ENCODE measurements around the gene LRP2. TPM values are rescaled to one million over a fixed set of nuclear protein-coding genes. Genes with fewer than 3 reads are reported as not detected.
"Not testable (repeated sequence)": the region's sequence is repeated elsewhere in the genome, so short reads cannot be mapped to it uniquely, and the experiment has no call there.

The LRP2 gene
- total RNA-seq: 10 to 100 TPM; 20.0 to 56.5 (median 27.5) TPM

DNA sequence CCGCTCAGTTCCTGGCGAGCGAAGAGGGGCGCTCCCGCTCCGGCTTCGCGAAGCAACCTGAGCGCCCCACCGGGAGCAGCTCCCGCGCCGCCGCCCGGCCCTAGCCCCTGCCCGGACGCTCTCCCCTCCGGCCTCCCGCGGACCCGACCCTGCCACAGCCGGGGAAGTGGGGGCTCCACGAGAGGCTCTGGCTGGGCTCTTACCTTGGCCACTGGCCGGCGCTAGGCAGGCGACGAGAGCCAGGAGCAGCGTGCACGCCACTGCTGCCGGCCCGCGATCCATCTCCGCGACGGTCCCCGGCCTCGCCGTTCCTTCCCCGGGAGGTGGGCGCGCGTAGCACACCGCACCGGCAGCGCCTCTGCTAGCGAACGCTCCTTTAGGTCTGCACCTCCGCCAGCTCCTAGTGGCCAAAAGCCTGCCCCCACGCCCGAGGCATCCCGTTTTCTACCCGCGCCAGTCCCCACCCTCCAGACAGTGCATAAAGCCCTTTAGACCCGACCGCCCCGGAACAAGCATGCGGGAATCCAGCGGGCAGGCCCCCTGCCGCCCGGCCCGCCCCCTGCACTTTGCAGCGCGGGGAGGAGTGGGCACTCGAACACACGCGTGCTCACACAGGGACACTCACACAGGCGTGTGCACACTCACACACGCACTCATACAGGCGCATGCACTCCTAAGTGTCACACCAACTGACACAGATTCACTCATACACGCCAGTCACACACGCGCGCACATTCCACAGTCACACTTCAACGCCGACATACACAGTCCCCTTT lies at the start of gene LRP2:
LRP2 (minus strand) TSS at position 417 of the 776 bp plus-strand sequence; CDS start at position 282, 135 bp downstream.
- 1% methylated on average over 17 to 24 of the region's 75 CpGs for WGBS, 2 donors
- peak within 1 kb of the TSS in 2 of 4 donors; percentile 24 to 57 for H3K27ac ChIP-seq
- H3K36me3 ChIP-seq: no peaks in the 10 kb centered on the region
- peaks cover 34 to 51% (median 36%) of the 10 kb centered on the region in 4 donors for H3K4me1 ChIP-seq
- no peaks in the 10 kb centered on the region for H3K9me3 ChIP-seq
- H3K4me3 ChIP-seq: peak within 1 kb of the TSS; percentile 26 to 66 (median 55)
- peaks cover 0 to 29% (median 8%) of the 10 kb centered on the region in 4 donors for H3K27me3 ChIP-seq
- TF ChIP-seq CTCF (IDR thresholded peaks at IDR 0.05) (peak in 1 of 6 experiments; percentile 36), EP300 (IDR thresholded peaks at IDR 0.05) (no peak)
- DNase-seq: peak; percentile 42 to 84
- peak; percentile 39 to 44 for ATAC-seq (ENCODE audit: low FRiP score in 2 of 2)

GRCh38 chr2:169406891-169407290 lies 44.6 kb upstream of the LRP2 start:
- no peak overlapping the region for H3K27ac ChIP-seq
- TF ChIP-seq CTCF (IDR thresholded peaks at IDR 0.05) (no peak), EP300 (IDR thresholded peaks at IDR 0.05) (no peak), POLR2A (IDR thresholded peaks at IDR 0.05) (no peak), POLR2AphosphoS5 (IDR thresholded peaks at IDR 0.05) (no peak)
- 82 to 84% methylated on average over 3 of the region's 3 CpGs for WGBS, 2 donors
- no peaks in the 10 kb centered on the region for H3K27me3 ChIP-seq
- DNase-seq (no peak), ATAC-seq (ENCODE audit: low FRiP score in 2 of 2) (no peak)
- H3K36me3 ChIP-seq: no peaks in the 10 kb centered on the region
- H3K9me3 ChIP-seq: no peaks in the 10 kb centered on the region
- H3K4me3 ChIP-seq: no peak overlapping the region
- H3K4me1 ChIP-seq: no peaks in the 10 kb centered on the region

GRCh38 chr2:169399491-169399890 lies 37.2 kb upstream of the LRP2 start:
- 73 to 82% methylated on average over 7 to 13 of the region's 13 CpGs for WGBS, 2 donors
- not testable (repeated sequence) for H3K4me3 ChIP-seq; H3K36me3 ChIP-seq; H3K4me1 ChIP-seq; ATAC-seq (ENCODE audit: low FRiP score in 2 of 2); H3K27me3 ChIP-seq; H3K9me3 ChIP-seq; H3K27ac ChIP-seq
- peak in 1 of 2 donors; percentile 5 for DNase-seq

DNA sequence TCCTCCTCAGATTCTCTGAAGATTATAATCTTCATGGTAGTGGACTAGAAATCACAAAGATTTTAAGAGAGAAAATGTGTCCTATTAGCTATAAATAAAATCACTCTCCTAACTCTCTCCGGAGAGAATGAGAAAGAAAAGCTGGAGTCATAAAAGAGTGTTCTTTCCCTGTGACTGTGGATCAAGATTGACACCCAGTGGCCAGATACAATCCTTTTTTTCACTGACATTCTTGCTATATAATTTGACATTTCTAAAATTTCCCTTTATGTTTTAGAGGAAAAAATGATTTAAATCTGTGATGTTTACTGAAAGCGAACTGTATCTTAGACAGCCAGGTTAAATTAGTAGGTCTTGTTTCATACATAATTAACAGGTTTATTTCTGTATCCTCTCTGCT lies 35.4 kb upstream of the LRP2 start:
- DNase-seq (no peak), ATAC-seq (ENCODE audit: low FRiP score in 2 of 2) (no peak)
- H3K9me3 ChIP-seq: no peaks in the 10 kb centered on the region
- WGBS, 2 donors: 55 to 57% methylated on average over 2 of the region's 2 CpGs
- H3K36me3 ChIP-seq: no peaks in the 10 kb centered on the region
- H3K4me3 ChIP-seq: no peak overlapping the region
- H3K27ac ChIP-seq: no peak overlapping the region
- H3K27me3 ChIP-seq: no peaks in the 10 kb centered on the region
- H3K4me1 ChIP-seq: no peaks in the 10 kb centered on the region
- peak in 2 of 6 experiments; percentile 38 to 46 for TF ChIP-seq CTCF (IDR thresholded peaks at IDR 0.05)
- no peak for TF ChIP-seq POLR2A (IDR thresholded peaks at IDR 0.05)

DNA sequence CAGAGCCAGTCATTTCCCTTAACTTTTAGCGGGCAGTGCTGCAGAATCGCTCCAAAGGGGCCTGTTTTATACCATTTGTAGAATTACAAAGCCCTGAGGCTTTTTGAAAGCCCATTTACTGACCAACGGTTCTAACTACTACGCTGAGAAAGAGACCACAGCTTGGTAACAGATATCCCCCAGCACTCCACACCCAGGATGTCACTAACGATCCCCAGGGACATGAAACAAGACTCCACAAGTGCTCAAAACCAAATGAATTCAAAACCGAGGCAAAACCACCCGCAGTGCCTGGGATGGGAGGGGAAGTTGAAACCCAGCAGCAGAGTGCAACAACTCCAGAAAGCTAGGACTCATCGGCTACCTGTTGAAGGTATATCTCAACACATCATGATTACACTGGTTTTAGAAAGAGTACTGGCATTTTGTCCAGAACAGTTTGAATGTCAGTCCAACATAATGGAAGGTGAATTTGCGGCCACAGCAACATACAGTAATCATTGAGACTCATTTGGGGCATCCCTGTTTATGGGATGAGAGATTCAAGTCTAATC lies 33.6 kb upstream of the LRP2 start:
- DNase-seq: no peak
- 76 to 86% methylated on average over 8 to 9 of the region's 9 CpGs for WGBS, 2 donors
- TF ChIP-seq POLR2AphosphoS5 (IDR thresholded peaks at IDR 0.05) (no peak), CTCF (IDR thresholded peaks at IDR 0.05) (no peak), POLR2A (IDR thresholded peaks at IDR 0.05) (no peak), EP300 (IDR thresholded peaks at IDR 0.05) (no peak)
- H3K27me3 ChIP-seq: no peaks in the 10 kb centered on the region
- ATAC-seq (ENCODE audit: low FRiP score in 2 of 2): no peak
- H3K36me3 ChIP-seq: no peaks in the 10 kb centered on the region
- no peak overlapping the region for H3K27ac ChIP-seq
- H3K9me3 ChIP-seq: no peaks in the 10 kb centered on the region
- H3K4me1 ChIP-seq: no peaks in the 10 kb centered on the region
- H3K4me3 ChIP-seq: no peak overlapping the region

Data from upper lobe of left lung (tissue), 6 donors.